ENCODE measurements around the gene MITF. TPM values are rescaled to one million over a fixed set of nuclear protein-coding genes. Genes with fewer than 3 reads are reported as not detected.

MITF gene
- total RNA-seq, 1 donor: 11.6 TPM

GRCh38 chr3:69712933-69713332 is 26.3 kb upstream of the MITF start:
- DNase-seq (ENCODE audit: insufficient read length, low spot score, missing footprints): no peak
- no peak overlapping the region for H3K4me2 ChIP-seq (ENCODE audit: insufficient read depth, low read length)
- TF ChIP-seq, protein P1, sequence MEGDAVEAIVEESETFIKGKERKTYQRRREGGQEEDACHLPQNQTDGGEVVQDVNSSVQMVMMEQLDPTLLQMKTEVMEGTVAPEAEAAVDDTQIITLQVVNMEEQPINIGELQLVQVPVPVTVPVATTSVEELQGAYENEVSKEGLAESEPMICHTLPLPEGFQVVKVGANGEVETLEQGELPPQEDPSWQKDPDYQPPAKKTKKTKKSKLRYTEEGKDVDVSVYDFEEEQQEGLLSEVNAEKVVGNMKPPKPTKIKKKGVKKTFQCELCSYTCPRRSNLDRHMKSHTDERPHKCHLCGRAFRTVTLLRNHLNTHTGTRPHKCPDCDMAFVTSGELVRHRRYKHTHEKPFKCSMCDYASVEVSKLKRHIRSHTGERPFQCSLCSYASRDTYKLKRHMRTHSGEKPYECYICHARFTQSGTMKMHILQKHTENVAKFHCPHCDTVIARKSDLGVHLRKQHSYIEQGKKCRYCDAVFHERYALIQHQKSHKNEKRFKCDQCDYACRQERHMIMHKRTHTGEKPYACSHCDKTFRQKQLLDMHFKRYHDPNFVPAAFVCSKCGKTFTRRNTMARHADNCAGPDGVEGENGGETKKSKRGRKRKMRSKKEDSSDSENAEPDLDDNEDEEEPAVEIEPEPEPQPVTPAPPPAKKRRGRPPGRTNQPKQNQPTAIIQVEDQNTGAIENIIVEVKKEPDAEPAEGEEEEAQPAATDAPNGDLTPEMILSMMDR (IDR thresholded peaks at IDR 0.05; ENCODE audit: extremely low read depth, low read depth, low read length): no peak

DNA sequence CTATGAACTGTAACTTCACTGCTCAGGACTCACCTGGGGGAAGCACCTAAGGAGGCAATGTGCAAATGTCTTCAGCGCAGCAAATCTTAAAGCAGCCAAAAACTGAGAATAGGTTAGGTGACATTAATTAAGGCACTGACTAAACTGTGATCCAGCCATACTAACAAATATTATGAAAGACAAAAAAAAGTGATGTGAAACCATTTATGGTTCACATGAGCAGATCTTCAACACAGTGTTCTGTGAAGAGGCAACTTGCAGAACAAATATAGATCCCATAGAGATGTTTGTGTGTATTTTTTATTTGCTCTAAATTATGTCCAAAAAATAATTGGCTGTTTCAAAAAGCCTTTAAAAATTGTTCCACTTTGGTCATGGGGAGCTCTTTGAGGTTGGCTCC is 24.1 kb upstream of the MITF start:
- Histone ChIP-seq H3K27ac (ENCODE audit: low read depth, low read length) (no peak overlapping the region), H2AFZ (ENCODE audit: low read length) (no peak overlapping the region), H3K79me2 (ENCODE audit: insufficient read depth, low read length) (no peaks in the 10 kb centered on the region), H3K4me1 (ENCODE audit: insufficient read depth, low read length) (peaks cover 5% of the 10 kb centered on the region), H3K27me3 (ENCODE audit: insufficient read depth, low read length) (no peaks in the 10 kb centered on the region), H3K4me3 (ENCODE audit: insufficient read depth, low read length) (no peak overlapping the region), H4K20me1 (ENCODE audit: insufficient read depth, low read length) (no peaks in the 10 kb centered on the region), H3K9me3 (ENCODE audit: low read depth, low read length) (no peaks in the 10 kb centered on the region), H3K36me3 (ENCODE audit: insufficient read depth, low read length) (no peaks in the 10 kb centered on the region), H3K4me2 (ENCODE audit: insufficient read depth, low read length) (no peak overlapping the region)
- TF ChIP-seq, protein P1 (IDR thresholded peaks at IDR 0.05; ENCODE audit: extremely low read depth, low read depth, low read length): no peak
- DNase-seq (ENCODE audit: insufficient read length, low spot score, missing footprints): no peak

More at GRCh38 chr3:69712933-69713332, 26.3 kb upstream of the MITF start:
- Histone ChIP-seq H4K20me1 (ENCODE audit: insufficient read depth, low read length) (no peaks in the 10 kb centered on the region), H3K9me3 (ENCODE audit: low read depth, low read length) (no peaks in the 10 kb centered on the region), H2AFZ (ENCODE audit: low read length) (no peak overlapping the region), H3K36me3 (ENCODE audit: insufficient read depth, low read length) (no peaks in the 10 kb centered on the region), H3K27ac (ENCODE audit: low read depth, low read length) (no peak overlapping the region), H3K27me3 (ENCODE audit: insufficient read depth, low read length) (no peaks in the 10 kb centered on the region), H3K4me3 (ENCODE audit: insufficient read depth, low read length) (no peak overlapping the region), H3K79me2 (ENCODE audit: insufficient read depth, low read length) (no peaks in the 10 kb centered on the region), H3K4me1 (ENCODE audit: insufficient read depth, low read length) (peaks cover 5% of the 10 kb centered on the region)

DNA sequence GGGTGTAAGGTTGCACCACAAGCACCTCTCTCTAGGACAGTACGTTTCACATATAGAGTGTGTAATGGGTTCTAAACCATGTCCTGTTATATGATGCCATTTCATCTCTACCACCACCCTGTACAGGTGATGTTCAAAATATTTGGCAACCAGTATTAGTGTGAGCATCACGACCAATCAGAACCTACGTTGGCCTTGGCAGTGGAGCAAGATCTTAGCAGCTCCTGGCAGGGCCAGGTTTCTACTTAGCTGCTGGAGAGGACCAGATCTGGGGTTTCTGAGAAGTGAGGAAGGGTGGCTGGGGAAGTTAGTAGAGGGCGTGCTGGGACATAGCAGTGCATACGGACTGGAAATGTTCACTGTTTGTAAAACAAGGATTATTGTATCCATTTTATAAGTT is 23.1 kb upstream of the MITF start:
- no peak for DNase-seq (ENCODE audit: insufficient read length, low spot score, missing footprints)
- Histone ChIP-seq H4K20me1 (ENCODE audit: insufficient read depth, low read length) (no peaks in the 10 kb centered on the region), H2AFZ (ENCODE audit: low read length) (no peak overlapping the region), H3K79me2 (ENCODE audit: insufficient read depth, low read length) (no peaks in the 10 kb centered on the region), H3K27ac (ENCODE audit: low read depth, low read length) (no peak overlapping the region), H3K36me3 (ENCODE audit: insufficient read depth, low read length) (no peaks in the 10 kb centered on the region), H3K27me3 (ENCODE audit: insufficient read depth, low read length) (no peaks in the 10 kb centered on the region), H3K4me3 (ENCODE audit: insufficient read depth, low read length) (no peak overlapping the region), H3K9me3 (ENCODE audit: low read depth, low read length) (no peaks in the 10 kb centered on the region), H3K4me2 (ENCODE audit: insufficient read depth, low read length) (no peak overlapping the region), H3K4me1 (ENCODE audit: insufficient read depth, low read length) (no peaks in the 10 kb centered on the region)
- TF ChIP-seq, protein P1 (IDR thresholded peaks at IDR 0.05; ENCODE audit: extremely low read depth, low read depth, low read length): no peak

- TF ChIP-seq, protein P1 (IDR thresholded peaks at IDR 0.05; ENCODE audit: extremely low read depth, low read depth, low read length): no peak
- Histone ChIP-seq H3K27me3 (ENCODE audit: insufficient read depth, low read length) (peaks cover 11% of the 10 kb centered on the region), H3K4me1 (ENCODE audit: insufficient read depth, low read length) (no peaks in the 10 kb centered on the region), H3K36me3 (ENCODE audit: insufficient read depth, low read length) (no peaks in the 10 kb centered on the region), H3K79me2 (ENCODE audit: insufficient read depth, low read length) (no peaks in the 10 kb centered on the region), H3K4me3 (ENCODE audit: insufficient read depth, low read length) (no peak overlapping the region), H3K9me3 (ENCODE audit: low read depth, low read length) (no peaks in the 10 kb centered on the region), H2AFZ (ENCODE audit: low read length) (no peak overlapping the region), H3K27ac (ENCODE audit: low read depth, low read length) (no peak overlapping the region), H4K20me1 (ENCODE audit: insufficient read depth, low read length) (no peaks in the 10 kb centered on the region), H3K4me2 (ENCODE audit: insufficient read depth, low read length) (no peak overlapping the region)
- DNase-seq (ENCODE audit: insufficient read length, low spot score, missing footprints): no peak
These were observed 20.2 kb upstream of the MITF start for GRCh38 chr3:69718866-69719586.

Measured in osteoblast (primary cell).